VCaP (cell line): ENCODE results near the gene APBA2.

ENCODE experiments used
- H3K27ac ChIP-seq: fragments of 450-650 bp; 2 replicates; pipeline ENCODE4 v1.5.1; 2017
- TF ChIP-seq, protein P1 (sequence below): fragments of 450-650 bp; conservative IDR thresholded peaks from 2 replicates; pipeline ENCODE4 v1.5.1; 2017; ENCODE audit warnings: mild to moderate bottlenecking, moderate library complexity

APBA2 gene

DNA sequence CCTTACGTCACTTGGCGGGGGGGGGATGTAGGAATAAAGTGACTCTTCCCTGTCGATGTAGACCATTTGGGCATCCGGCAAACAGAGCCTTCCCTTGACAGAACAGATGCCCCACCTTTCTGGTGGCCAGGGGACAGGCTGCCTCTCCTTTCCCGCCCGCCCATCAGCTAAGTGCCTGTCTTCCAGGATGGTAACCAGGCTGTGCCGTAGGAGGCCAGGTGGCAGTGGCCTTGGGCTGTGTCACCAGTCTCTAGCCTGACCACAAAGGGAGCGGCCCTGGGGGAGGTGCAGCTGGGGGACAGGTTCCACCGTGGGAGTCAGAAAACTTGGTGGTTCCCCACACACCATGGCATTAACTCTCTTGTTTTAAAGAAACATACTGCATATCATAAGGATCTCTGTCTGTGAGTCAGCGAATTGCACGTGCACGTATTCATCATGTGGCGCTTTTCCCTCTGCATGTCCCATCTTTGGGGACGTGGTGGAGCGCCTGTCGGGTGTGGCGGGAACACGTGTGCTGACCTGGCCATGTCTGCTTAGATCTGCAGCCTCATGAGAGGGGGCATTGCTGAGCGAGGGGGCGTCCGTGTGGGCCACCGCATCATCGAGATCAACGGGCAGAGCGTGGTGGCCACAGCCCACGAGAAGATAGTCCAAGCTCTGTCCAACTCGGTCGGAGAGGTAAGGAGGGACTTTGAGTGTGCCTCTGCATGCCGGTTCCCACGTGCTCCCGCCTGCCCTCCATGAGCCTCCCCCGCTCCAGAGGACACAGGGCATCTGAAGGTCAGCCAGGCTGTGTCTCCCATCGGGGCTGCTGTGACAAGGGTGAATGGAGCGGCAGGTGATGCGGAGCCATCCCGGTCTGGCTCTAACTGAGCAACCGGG lies 227.8 kb downstream of the APBA2 start:
- TF ChIP-seq, protein P1, sequence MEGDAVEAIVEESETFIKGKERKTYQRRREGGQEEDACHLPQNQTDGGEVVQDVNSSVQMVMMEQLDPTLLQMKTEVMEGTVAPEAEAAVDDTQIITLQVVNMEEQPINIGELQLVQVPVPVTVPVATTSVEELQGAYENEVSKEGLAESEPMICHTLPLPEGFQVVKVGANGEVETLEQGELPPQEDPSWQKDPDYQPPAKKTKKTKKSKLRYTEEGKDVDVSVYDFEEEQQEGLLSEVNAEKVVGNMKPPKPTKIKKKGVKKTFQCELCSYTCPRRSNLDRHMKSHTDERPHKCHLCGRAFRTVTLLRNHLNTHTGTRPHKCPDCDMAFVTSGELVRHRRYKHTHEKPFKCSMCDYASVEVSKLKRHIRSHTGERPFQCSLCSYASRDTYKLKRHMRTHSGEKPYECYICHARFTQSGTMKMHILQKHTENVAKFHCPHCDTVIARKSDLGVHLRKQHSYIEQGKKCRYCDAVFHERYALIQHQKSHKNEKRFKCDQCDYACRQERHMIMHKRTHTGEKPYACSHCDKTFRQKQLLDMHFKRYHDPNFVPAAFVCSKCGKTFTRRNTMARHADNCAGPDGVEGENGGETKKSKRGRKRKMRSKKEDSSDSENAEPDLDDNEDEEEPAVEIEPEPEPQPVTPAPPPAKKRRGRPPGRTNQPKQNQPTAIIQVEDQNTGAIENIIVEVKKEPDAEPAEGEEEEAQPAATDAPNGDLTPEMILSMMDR: no peak
- H3K27ac ChIP-seq: no peak overlapping the region

- TF ChIP-seq, protein P1: no peak
- H3K27ac ChIP-seq: no peak overlapping the region
Observed at GRCh38 chr15:29114221-29115092, 228.7 kb downstream of the APBA2 start.

DNA sequence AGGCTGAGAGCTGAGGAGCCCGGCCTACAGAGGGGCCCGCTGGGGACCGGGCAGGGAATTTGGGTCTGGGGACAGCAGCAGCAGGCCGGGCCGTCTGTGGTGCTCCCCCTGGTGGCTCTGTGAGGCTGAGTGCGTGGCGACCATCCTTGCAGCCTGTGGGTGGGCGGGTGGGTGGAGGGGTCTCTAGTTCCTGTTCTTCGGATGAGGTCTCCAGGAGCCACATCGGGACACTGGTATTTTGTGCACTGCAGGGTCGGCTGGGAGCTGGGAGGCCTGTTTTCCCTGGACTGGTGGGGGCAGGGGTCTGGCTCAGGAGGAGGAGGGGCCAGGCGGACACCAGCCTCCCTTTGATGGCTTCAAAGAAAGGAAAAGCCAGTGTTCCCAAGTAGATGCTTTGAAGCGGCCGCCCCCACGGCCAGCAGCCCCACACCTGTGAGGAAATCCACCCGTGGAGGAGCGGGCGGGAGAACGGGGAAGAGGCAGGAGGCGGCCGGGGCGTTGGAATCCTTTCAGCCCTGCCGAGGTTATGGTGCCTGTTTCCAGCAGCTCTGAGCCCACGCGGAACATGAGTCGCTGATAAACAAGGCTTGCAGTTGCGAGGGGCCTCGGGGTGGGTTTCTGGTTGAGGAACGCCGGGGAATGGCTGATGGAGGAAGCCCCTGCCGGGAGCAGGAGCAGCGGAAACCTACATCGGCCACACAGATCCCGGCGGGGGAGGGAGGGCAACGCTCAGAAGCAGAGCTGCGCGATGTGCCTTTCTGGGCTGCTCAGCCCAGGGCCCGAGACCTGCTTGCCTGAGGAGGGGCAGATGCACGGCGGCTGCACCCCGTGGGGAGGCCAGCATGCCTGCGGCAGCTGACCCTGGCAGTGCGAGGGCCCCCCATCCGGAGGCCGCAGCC lies 229.6 kb downstream of the APBA2 start:
- TF ChIP-seq, protein P1: peak; percentile 64
- no peak overlapping the region for H3K27ac ChIP-seq

DNA sequence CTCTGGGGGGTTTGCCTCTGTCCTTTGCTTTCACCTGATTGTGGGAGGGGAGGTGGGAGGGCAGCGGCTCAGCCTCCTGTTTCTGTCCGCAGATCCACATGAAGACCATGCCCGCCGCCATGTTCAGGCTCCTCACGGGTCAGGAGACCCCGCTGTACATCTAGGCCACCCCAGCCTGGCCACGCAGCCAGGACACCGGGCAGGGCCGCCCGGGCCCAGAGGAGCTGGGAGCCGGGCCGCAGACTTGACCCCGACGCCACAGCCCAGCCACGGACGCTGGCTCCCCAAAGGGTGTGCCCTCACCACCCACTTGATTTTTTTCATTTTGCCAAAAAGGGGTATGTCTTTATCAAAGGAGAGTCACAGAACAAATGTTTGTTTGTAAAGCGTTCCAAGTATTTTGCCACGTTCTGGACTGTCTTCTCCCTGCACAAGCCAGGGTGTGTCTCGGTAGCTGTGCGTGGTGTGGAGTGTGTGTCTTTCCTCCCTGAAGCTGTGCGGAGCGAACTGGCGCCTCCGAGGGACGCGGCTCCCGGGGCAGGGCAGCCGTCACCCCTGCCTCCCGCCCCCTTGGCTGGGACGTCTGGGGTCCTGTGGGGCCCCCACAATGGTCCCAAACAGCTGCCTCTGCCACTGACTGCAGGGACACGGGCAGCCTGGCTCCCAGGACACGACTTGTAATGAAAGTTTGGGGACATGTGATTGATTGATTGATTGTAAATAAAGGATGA lies 231.4 kb downstream of the APBA2 start:
- TF ChIP-seq, protein P1: no peak
- H3K27ac ChIP-seq: no peak overlapping the region

GRCh38 chr15:29117778-29118177 lies 232.0 kb downstream of the APBA2 start:
- TF ChIP-seq, protein P1: no peak
- H3K27ac ChIP-seq: no peak overlapping the region

DNA sequence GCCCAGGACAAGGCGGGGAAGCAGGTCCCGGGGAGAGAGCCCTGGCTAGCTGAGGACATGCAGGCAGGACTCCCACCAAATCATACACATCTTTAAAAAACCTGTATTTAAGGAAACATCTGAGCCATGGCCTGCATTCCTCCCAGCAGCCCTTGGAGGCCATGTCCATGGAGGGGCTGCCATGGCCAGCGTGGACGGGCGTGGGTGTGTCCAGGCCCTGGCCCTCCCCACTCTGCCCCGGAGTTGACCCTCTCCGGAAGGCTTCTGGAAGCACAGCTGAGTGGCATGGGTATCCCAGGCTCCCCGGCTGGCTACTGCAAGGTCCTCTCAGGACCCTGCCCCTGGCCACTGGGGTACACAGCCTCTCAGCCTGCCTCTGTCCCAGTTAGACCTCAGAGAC lies 234.1 kb downstream of the APBA2 start:
- TF ChIP-seq, protein P1: no peak

More for the DNA sequence above, 234.1 kb downstream of the APBA2 start:
- H3K27ac ChIP-seq: no peak overlapping the region
